Thoracic aorta (tissue), 2 donors: ENCODE data around the gene SETD3. TPM values are rescaled to one million over a fixed set of nuclear protein-coding genes. Genes with fewer than 3 reads are reported as not detected.

Source experiments
- ATAC-seq: fragments of 150-250 bp; one replicate; pipeline ENCODE4 v1.8.0; 2017; ENCODE audit warnings: low read depth; ENCODE audit not compliant: insufficient number of reproducible peaks, low FRiP score
- DNase-seq: peaks from one replicate; pipeline ENCODE4 v3.0.0-alpha.2; 2020; ENCODE audit warnings: low spot score
- H3K27ac ChIP-seq, 2 donors: fragments of 200-600 bp; sonication (generic); 1 replicate in 1 of 2; 2 replicates in 1 of 2; pipeline ENCODE4 v1.5.1; 2016; ENCODE audit warnings: mild to moderate bottlenecking in 2 of 2, moderate library complexity in 2 of 2
- H3K27me3 ChIP-seq: fragments of 200-600 bp; sonication (generic); replicated peaks from 2 replicates; pipeline ENCODE4 v1.6.0; 2016; ENCODE audit warnings: mild to moderate bottlenecking; ENCODE audit not compliant: insufficient read depth
- H3K36me3 ChIP-seq: fragments of 200-600 bp; sonication (generic); one replicate; pipeline ENCODE4 v1.5.1; 2016
- H3K4me1 ChIP-seq, 2 donors: fragments of 200-600 bp; sonication (generic); 1 replicate in 1 of 2; 2 replicates in 1 of 2; pipeline versions ENCODE4 v1.5.1 to v1.6.0; 2016; ENCODE audit warnings: low read depth in 2 of 2, mild to moderate bottlenecking in 1 of 2; ENCODE audit not compliant: control insufficient read depth in 1 of 2
- H3K4me3 ChIP-seq: fragments of 200-600 bp; sonication (generic); 2 replicates; pipeline ENCODE4 v1.5.1; 2016; ENCODE audit warnings: mild to moderate bottlenecking
- H3K9me3 ChIP-seq: fragments of 200-600 bp; sonication (generic); 2 replicates; pipeline ENCODE4 v1.5.1; 2016
- total RNA-seq, 2 donors: library from RNA; depleted of rRNA; stranded (reverse); fragments of >200 nt; gene quantifications; one replicate each; pipeline versions ENCODE4 v1.1.0 to v1.2.3, GENCODE V29; 2016
- TF ChIP-seq, protein P1 (sequence below): fragments of 200-600 bp; sonication (generic); IDR thresholded peaks from one replicate; pipeline ENCODE4 v1.5.1; 2019; ENCODE audit warnings: antibody characterized with exemption

Gene SETD3
- total RNA-seq, 2 donors from 2014 or later: 70.8 to 76.8 TPM

DNA sequence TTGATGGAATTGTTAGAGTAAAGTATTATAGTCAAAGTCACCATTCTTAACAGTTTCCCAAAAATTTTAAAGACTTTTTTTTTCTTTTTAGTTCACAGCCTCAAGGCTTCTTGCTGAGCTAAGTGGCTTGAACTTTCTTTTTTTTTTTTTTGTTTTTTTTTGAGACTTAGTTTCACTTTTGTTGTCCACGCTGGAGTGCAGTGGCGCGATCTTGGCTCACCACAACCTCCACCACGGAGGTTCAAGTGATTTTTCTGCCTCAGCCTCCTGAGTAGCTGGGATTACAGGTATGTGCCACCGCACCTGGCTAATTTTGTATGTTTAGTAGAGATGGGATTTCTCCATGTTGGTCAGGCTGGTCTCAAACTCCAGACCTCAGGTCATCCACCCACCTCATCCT is 92.8 kb downstream of the SETD3 start:
- ATAC-seq (no peak), DNase-seq (no peak)
- Histone ChIP-seq H3K27me3 (no peaks in the 10 kb centered on the region), H3K9me3 (no peaks in the 10 kb centered on the region), H3K4me3 (no peak overlapping the region), H3K4me1 (no peaks in the 10 kb centered on the region), H3K27ac (no peak overlapping the region), H3K36me3 (no peaks in the 10 kb centered on the region)
- TF ChIP-seq, protein P1, sequence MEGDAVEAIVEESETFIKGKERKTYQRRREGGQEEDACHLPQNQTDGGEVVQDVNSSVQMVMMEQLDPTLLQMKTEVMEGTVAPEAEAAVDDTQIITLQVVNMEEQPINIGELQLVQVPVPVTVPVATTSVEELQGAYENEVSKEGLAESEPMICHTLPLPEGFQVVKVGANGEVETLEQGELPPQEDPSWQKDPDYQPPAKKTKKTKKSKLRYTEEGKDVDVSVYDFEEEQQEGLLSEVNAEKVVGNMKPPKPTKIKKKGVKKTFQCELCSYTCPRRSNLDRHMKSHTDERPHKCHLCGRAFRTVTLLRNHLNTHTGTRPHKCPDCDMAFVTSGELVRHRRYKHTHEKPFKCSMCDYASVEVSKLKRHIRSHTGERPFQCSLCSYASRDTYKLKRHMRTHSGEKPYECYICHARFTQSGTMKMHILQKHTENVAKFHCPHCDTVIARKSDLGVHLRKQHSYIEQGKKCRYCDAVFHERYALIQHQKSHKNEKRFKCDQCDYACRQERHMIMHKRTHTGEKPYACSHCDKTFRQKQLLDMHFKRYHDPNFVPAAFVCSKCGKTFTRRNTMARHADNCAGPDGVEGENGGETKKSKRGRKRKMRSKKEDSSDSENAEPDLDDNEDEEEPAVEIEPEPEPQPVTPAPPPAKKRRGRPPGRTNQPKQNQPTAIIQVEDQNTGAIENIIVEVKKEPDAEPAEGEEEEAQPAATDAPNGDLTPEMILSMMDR: no peak

DNA sequence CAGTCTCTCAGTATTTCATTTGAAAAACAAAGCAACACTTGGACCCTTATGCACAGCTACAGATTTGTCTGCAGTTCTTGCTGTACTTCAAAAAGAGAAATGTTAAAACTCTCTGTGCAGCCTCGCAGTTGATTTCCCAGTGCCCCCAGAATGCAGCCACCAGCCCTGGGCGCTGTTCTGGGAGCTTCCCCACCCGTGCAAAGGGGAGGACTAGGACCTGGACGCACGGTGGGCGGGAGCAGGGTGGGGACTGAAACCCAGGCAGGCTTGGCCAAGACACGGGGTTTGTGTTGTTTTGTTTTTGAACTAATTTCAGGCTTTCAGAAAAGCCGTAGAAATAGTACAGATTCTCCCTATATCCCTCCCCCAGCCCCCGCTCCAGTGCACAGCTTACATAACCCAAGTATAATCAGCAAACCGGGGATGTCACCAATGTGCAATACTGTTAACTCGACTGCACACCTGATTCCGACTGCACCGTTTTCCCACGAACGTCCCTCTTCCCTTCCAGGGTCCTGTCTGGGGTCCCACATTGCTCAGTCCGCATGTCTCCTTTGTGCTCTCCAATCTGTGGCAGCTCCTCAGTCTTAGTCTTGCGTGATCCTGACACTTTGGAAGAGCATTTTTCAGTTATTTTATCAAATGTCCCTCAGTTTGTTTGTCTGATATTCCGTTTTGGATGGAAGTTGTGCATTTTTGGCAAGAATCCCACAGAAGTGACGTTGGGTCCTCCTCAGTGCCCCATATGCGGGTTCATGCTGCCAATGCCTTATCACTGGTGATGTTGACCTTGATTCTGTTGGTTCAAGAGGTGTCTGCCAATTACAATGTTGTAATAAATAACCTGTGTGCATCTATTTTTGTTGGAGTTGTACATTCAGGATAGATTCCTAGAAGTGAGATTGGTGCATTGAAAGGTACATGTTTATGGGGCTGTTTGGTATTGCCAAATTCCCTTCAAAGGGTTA is 95.9 kb downstream of the SETD3 start:
- H3K36me3 ChIP-seq: no peaks in the 10 kb centered on the region
- TF ChIP-seq, protein P1: no peak
- no peak overlapping the region for H3K4me3 ChIP-seq
- no peaks in the 10 kb centered on the region for H3K4me1 ChIP-seq
- H3K27me3 ChIP-seq: no peaks in the 10 kb centered on the region
- no peaks in the 10 kb centered on the region for H3K9me3 ChIP-seq
- ATAC-seq (no peak), DNase-seq (no peak)
- H3K27ac ChIP-seq: no peak overlapping the region

- Histone ChIP-seq H3K27ac (no peak overlapping the region), H3K4me1 (no peaks in the 10 kb centered on the region), H3K36me3 (no peaks in the 10 kb centered on the region), H3K9me3 (no peaks in the 10 kb centered on the region), H3K27me3 (no peaks in the 10 kb centered on the region), H3K4me3 (no peak overlapping the region)
- TF ChIP-seq, protein P1: no peak
- no peak for ATAC-seq
- DNase-seq: no peak
These were observed 96.9 kb downstream of the SETD3 start for GRCh38 chr14:99383472-99384449.

- DNase-seq (no peak), ATAC-seq (no peak)
- no peaks in the 10 kb centered on the region for H3K27me3 ChIP-seq
- TF ChIP-seq, protein P1: no peak
- no peaks in the 10 kb centered on the region for H3K36me3 ChIP-seq
- H3K4me3 ChIP-seq: no peak overlapping the region
- H3K9me3 ChIP-seq: no peaks in the 10 kb centered on the region
- no peaks in the 10 kb centered on the region for H3K4me1 ChIP-seq
- H3K27ac ChIP-seq: no peak overlapping the region
These were observed 97.7 kb downstream of the SETD3 start for GRCh38 chr14:99382781-99383471.
